Glutamatergic neuron (in vitro differentiated cells): ENCODE measurements around the gene TRPC6. TPM values are rescaled to one million over a fixed set of nuclear protein-coding genes. Genes with fewer than 3 reads are reported as not detected.

Experiments used
- DNase-seq: peaks from one replicate; pipeline ENCODE4 v3.0.0; 2022
- H3K27ac Mint-ChIP-seq: one replicate; pipeline ENCODE4 v1.8.0; 2020; ENCODE audit warnings: mild to moderate bottlenecking, mixed read lengths, inconsistent platforms; ENCODE audit not compliant: unreplicated experiment
- H3K27me3 Mint-ChIP-seq: one replicate; pipeline ENCODE4 v1.8.0; 2020; ENCODE audit warnings: mild to moderate bottlenecking, moderate library complexity, mixed read lengths, inconsistent platforms; ENCODE audit not compliant: unreplicated experiment
- H3K36me3 Mint-ChIP-seq: one replicate; pipeline ENCODE4 v1.8.0; 2020; ENCODE audit warnings: mild to moderate bottlenecking, mixed read lengths, inconsistent platforms; ENCODE audit not compliant: unreplicated experiment
- H3K4me1 Mint-ChIP-seq: one replicate; pipeline ENCODE4 v1.8.0; 2020; ENCODE audit warnings: mild to moderate bottlenecking, low read depth, mixed read lengths, inconsistent platforms; ENCODE audit not compliant: unreplicated experiment
- H3K4me3 Mint-ChIP-seq: one replicate; pipeline ENCODE4 v1.8.0; 2020; ENCODE audit warnings: mild to moderate bottlenecking, mixed read lengths, inconsistent platforms; ENCODE audit not compliant: unreplicated experiment
- H3K9me3 Mint-ChIP-seq: one replicate; pipeline ENCODE4 v1.8.0; 2020; ENCODE audit warnings: mild to moderate bottlenecking, moderate library complexity, mixed read lengths, inconsistent platforms; ENCODE audit not compliant: unreplicated experiment
- CTCF ChIP-seq: fragments of 200-600 bp; sonication (generic); IDR thresholded peaks from one replicate; pipeline ENCODE4 v1.5.0; 2021; ENCODE audit not compliant: partially characterized antibody, unreplicated experiment
- total RNA-seq: library from RNA; stranded (reverse); fragmentation: NEBNext Ultra II Directional; extraction: Animal tissue kit (Norgen Biotek cat#: 25700); gene quantifications from one replicate; pipeline ENCODE4 v1.2.1, GENCODE V29; 2021; ENCODE audit not compliant: unreplicated experiment

Gene TRPC6
- total RNA-seq, 1 donor from 2014 or later = 0.27 TPM

- no peak for TF ChIP-seq CTCF
- no peaks in the 10 kb centered on the region for H3K36me3 Mint-ChIP-seq
- H3K9me3 Mint-ChIP-seq = no peaks in the 10 kb centered on the region
- no peak overlapping the region for H3K4me3 Mint-ChIP-seq
- DNase-seq = no peak
- H3K4me1 Mint-ChIP-seq = no peaks in the 10 kb centered on the region
- peaks cover 2% of the 10 kb centered on the region for H3K27me3 Mint-ChIP-seq
- no peak overlapping the region for H3K27ac Mint-ChIP-seq
Measured at GRCh38 chr11:101444851-101445250, 139.0 kb downstream of the TRPC6 start.

- H3K27ac Mint-ChIP-seq = no peak overlapping the region
- no peaks in the 10 kb centered on the region for H3K4me1 Mint-ChIP-seq
- H3K4me3 Mint-ChIP-seq = no peak overlapping the region
- H3K9me3 Mint-ChIP-seq = no peaks in the 10 kb centered on the region
- H3K27me3 Mint-ChIP-seq = peaks cover 2% of the 10 kb centered on the region
- no peak for DNase-seq
- H3K36me3 Mint-ChIP-seq = no peaks in the 10 kb centered on the region
- no peak for TF ChIP-seq CTCF
Measured at GRCh38 chr11:101444164-101444563, 139.6 kb downstream of the TRPC6 start.

- TF ChIP-seq CTCF = no peak
- Mint-ChIP-seq H3K9me3 (no peaks in the 10 kb centered on the region), H3K36me3 (no peaks in the 10 kb centered on the region), H3K27me3 (peaks cover 2% of the 10 kb centered on the region), H3K4me1 (no peaks in the 10 kb centered on the region), H3K4me3 (no peak overlapping the region), H3K27ac (no peak overlapping the region)
- no peak for DNase-seq
Measured at GRCh38 chr11:101442936-101443521, 140.8 kb downstream of the TRPC6 start.

- Mint-ChIP-seq H3K4me1 (no peaks in the 10 kb centered on the region), H3K9me3 (no peaks in the 10 kb centered on the region), H3K27me3 (peaks cover 2% of the 10 kb centered on the region), H3K4me3 (no peak overlapping the region), H3K27ac (no peak overlapping the region), H3K36me3 (no peaks in the 10 kb centered on the region)
- no peak for TF ChIP-seq CTCF
- DNase-seq = no peak
Measured at GRCh38 chr11:101442171-101442570, 141.6 kb downstream of the TRPC6 start.

- no peak overlapping the region for H3K4me3 Mint-ChIP-seq
- no peak overlapping the region for H3K27ac Mint-ChIP-seq
- no peaks in the 10 kb centered on the region for H3K36me3 Mint-ChIP-seq
- no peaks in the 10 kb centered on the region for H3K4me1 Mint-ChIP-seq
- no peak for DNase-seq
- peaks cover 2% of the 10 kb centered on the region for H3K27me3 Mint-ChIP-seq
- H3K9me3 Mint-ChIP-seq = no peaks in the 10 kb centered on the region
- TF ChIP-seq CTCF = no peak
Measured at GRCh38 chr11:101441747-101442146, 142.1 kb downstream of the TRPC6 start.
